Glutamatergic neuron (in vitro differentiated cells): ENCODE data around the gene KNSTRN. TPM values are rescaled to one million over a fixed set of nuclear protein-coding genes. Genes with fewer than 3 reads are reported as not detected.
A peak's percentile ranks its signal among the peaks of the same experiment; 100 is the strongest.

ENCODE experiments used
- DNase-seq: peaks from one replicate; pipeline ENCODE4 v3.0.0; 2022
- H3K27ac Mint-ChIP-seq: one replicate; pipeline ENCODE4 v1.8.0; 2020; ENCODE audit warnings: mild to moderate bottlenecking, mixed read lengths, inconsistent platforms; ENCODE audit not compliant: unreplicated experiment
- H3K27me3 Mint-ChIP-seq: one replicate; pipeline ENCODE4 v1.8.0; 2020; ENCODE audit warnings: mild to moderate bottlenecking, moderate library complexity, mixed read lengths, inconsistent platforms; ENCODE audit not compliant: unreplicated experiment
- H3K36me3 Mint-ChIP-seq: one replicate; pipeline ENCODE4 v1.8.0; 2020; ENCODE audit warnings: mild to moderate bottlenecking, mixed read lengths, inconsistent platforms; ENCODE audit not compliant: unreplicated experiment
- H3K4me1 Mint-ChIP-seq: one replicate; pipeline ENCODE4 v1.8.0; 2020; ENCODE audit warnings: mild to moderate bottlenecking, low read depth, mixed read lengths, inconsistent platforms; ENCODE audit not compliant: unreplicated experiment
- H3K4me3 Mint-ChIP-seq: one replicate; pipeline ENCODE4 v1.8.0; 2020; ENCODE audit warnings: mild to moderate bottlenecking, mixed read lengths, inconsistent platforms; ENCODE audit not compliant: unreplicated experiment
- H3K9me3 Mint-ChIP-seq: one replicate; pipeline ENCODE4 v1.8.0; 2020; ENCODE audit warnings: mild to moderate bottlenecking, moderate library complexity, mixed read lengths, inconsistent platforms; ENCODE audit not compliant: unreplicated experiment
- CTCF ChIP-seq: fragments of 200-600 bp; sonication (generic); IDR thresholded peaks from one replicate; pipeline ENCODE4 v1.5.0; 2021; ENCODE audit not compliant: partially characterized antibody, unreplicated experiment
- total RNA-seq: library from RNA; stranded (reverse); fragmentation: NEBNext Ultra II Directional; extraction: Animal tissue kit (Norgen Biotek cat#: 25700); gene quantifications from one replicate; pipeline ENCODE4 v1.2.1, GENCODE V29; 2021; ENCODE audit not compliant: unreplicated experiment

Gene KNSTRN
- total RNA-seq, 1 donor from 2014 or later, result 62.9 TPM

DNA sequence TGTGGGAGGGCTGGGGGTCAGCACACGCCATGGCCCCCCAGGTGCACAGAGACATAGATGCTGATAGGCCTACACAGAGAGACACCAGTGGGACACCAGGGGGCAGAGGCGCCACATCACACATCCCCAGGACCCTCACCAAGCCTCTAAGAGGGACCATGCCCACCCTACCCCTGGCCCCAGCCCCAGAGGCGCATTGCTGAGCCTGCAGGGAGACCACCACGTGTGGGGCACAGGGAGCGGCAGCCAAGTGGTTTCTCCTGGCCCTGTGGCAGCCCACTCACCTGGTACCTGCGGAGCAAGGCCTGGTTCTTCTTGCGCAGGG lies 42.9 kb upstream of the KNSTRN start:
- DNase-seq, result no peak
- Mint-ChIP-seq H3K36me3 (no peaks in the 10 kb centered on the region), H3K9me3 (peaks cover 3% of the 10 kb centered on the region), H3K27ac (peak overlapping the region; percentile 12), H3K27me3 (peaks cover 6% of the 10 kb centered on the region), H3K4me3 (no peak overlapping the region), H3K4me1 (peaks cover 15% of the 10 kb centered on the region)
- no peak for TF ChIP-seq CTCF

- no peak for TF ChIP-seq CTCF
- peak overlapping the region; percentile 12 for H3K27ac Mint-ChIP-seq
- peaks cover 6% of the 10 kb centered on the region for H3K27me3 Mint-ChIP-seq
- H3K4me3 Mint-ChIP-seq, result no peak overlapping the region
- H3K9me3 Mint-ChIP-seq, result peaks cover 3% of the 10 kb centered on the region
- peak; percentile 72 for DNase-seq
- H3K36me3 Mint-ChIP-seq, result no peaks in the 10 kb centered on the region
- H3K4me1 Mint-ChIP-seq, result peaks cover 15% of the 10 kb centered on the region
Observed at GRCh38 chr15:40340038-40340739, 42.3 kb upstream of the KNSTRN start.

DNA sequence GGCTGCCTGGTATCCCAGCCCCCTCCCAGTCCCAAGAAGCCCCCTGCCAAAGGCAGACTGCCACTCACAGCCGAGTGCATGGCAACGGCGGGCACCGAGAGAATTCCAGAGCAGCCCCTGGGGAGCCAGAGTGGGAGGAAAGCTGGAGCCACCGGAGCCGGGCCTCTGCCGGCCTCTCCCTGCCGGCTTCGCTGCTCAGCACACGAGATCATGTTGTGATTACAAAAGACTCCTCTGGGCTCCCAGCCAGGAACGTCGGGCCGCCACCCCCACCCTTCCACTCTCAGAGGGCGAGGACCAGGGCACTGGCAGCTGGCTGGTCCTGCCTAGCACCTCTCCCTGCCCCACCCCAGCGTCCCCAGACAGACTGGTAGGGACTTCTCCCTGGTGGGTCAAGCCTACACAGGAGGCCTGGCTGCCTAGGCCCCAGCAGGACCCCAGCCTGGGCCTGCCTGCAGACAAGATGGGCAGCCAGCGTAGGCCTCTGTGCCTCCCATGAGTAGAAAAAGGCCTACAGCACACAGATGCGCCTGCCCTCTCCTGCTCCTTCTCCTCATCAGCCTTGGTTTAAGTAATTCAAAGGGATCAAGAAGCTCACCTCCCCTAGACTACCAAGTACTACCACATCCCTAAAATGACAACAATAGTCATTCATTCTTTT lies 41.7 kb upstream of the KNSTRN start, which contains the start of gene CCDC9B:
CCDC9B (minus strand) TSS at position 200 of the 661 bp plus-strand sequence; CDS start at position 80, 120 bp downstream.
- Mint-ChIP-seq H3K27me3 (peaks cover 6% of the 10 kb centered on the region), H3K9me3 (peaks cover 1% of the 10 kb centered on the region), H3K27ac (peak within 1 kb of the TSS; percentile 80), H3K4me3 (peak within 1 kb of the TSS; percentile 68), H3K4me1 (peaks cover 15% of the 10 kb centered on the region), H3K36me3 (no peaks in the 10 kb centered on the region)
- DNase-seq, result peak; percentile 57
- no peak for TF ChIP-seq CTCF

GRCh38 chr15:40342416-40343320 lies 39.9 kb upstream of the KNSTRN start:
- no peak overlapping the region for H3K27ac Mint-ChIP-seq
- H3K36me3 Mint-ChIP-seq, result no peaks in the 10 kb centered on the region
- H3K4me3 Mint-ChIP-seq, result no peak overlapping the region
- no peaks in the 10 kb centered on the region for H3K9me3 Mint-ChIP-seq
- DNase-seq, result no peak
- H3K4me1 Mint-ChIP-seq, result peaks cover 11% of the 10 kb centered on the region
- H3K27me3 Mint-ChIP-seq, result peaks cover 11% of the 10 kb centered on the region
- TF ChIP-seq CTCF, result no peak
